SK-N-SH treated with all-trans-retinoic acid at 6 μM for 48 hours (cell line): ENCODE data around the gene FEV.

Source experiments
- ARNTL ChIP-seq: fragments of 450-650 bp; formaldehyde crosslinking; IDR thresholded peaks from 2 replicates; pipeline ENCODE4 v1.5.0; 2020; ENCODE audit warnings: low read depth, mild to moderate bottlenecking, moderate library complexity, borderline replicate concordance
- CSDC2 ChIP-seq: fragments of 250-450 bp; sonication (Bioruptor Pico); IDR thresholded peaks from 2 replicates; pipeline ENCODE4 v1.5.0; 2020; ENCODE audit warnings: mild to moderate bottlenecking, moderate library complexity
- GLIS3 ChIP-seq: fragments of 250-450 bp; sonication (Bioruptor Pico); IDR thresholded peaks from 2 replicates; pipeline ENCODE4 v1.5.0; 2020; ENCODE audit warnings: mild to moderate bottlenecking, moderate library complexity
- OSR1 ChIP-seq: fragments of 250-450 bp; sonication (Bioruptor Pico); IDR thresholded peaks from 2 replicates; pipeline ENCODE4 v1.8.0; 2022; ENCODE audit warnings: moderate library complexity, mild to moderate bottlenecking, inconsistent platforms
- RARB ChIP-seq: fragments of 250-450 bp; sonication (Bioruptor Pico); IDR thresholded peaks from 2 replicates; pipeline ENCODE4 v1.8.0; 2021; ENCODE audit warnings: mild to moderate bottlenecking, moderate library complexity
- SNAI2 ChIP-seq: fragments of 250-450 bp; sonication (Bioruptor Pico); IDR thresholded peaks from 2 replicates; pipeline ENCODE4 v1.5.0; 2020; ENCODE audit warnings: mild to moderate bottlenecking, moderate library complexity
- TCF4 ChIP-seq: fragments of 250-450 bp; sonication (Bioruptor Pico); IDR thresholded peaks from 2 replicates; pipeline ENCODE4 v1.8.0; 2021; ENCODE audit warnings: mild to moderate bottlenecking, moderate library complexity, borderline replicate concordance
- ZFP3 ChIP-seq: fragments of 250-450 bp; sonication (Bioruptor Pico); IDR thresholded peaks from 2 replicates; pipeline ENCODE4 v1.5.0; 2020; ENCODE audit warnings: mild to moderate bottlenecking, moderate library complexity
- ZFP30 ChIP-seq: fragments of 450-650 bp; formaldehyde crosslinking; IDR thresholded peaks from 2 replicates; pipeline ENCODE4 v1.5.0; 2022; ENCODE audit warnings: mild to moderate bottlenecking, moderate library complexity
- ZNF565 ChIP-seq: fragments of 450-650 bp; formaldehyde crosslinking; conservative IDR thresholded peaks from 2 replicates; pipeline ENCODE4 v1.5.0; 2020; ENCODE audit warnings: low read depth, mild to moderate bottlenecking, moderate library complexity
- ZNF8 ChIP-seq: fragments of 450-650 bp; formaldehyde crosslinking; IDR thresholded peaks from 2 replicates; pipeline ENCODE4 v1.5.0; 2020; ENCODE audit warnings: mild to moderate bottlenecking, moderate library complexity
- TF ChIP-seq, protein P1 (sequence below): fragments of 250-450 bp; sonication (Bioruptor Pico); IDR thresholded peaks from 2 replicates; pipeline ENCODE4 v1.8.0; 2020; ENCODE audit warnings: mild to moderate bottlenecking, moderate library complexity, borderline replicate concordance
- TF ChIP-seq, protein P2 (sequence below): fragments of 250-450 bp; sonication (Bioruptor Pico); IDR thresholded peaks from 2 replicates; pipeline ENCODE4 v1.5.1; 2020; ENCODE audit warnings: low read depth, mild to moderate bottlenecking, moderate library complexity

DNA sequence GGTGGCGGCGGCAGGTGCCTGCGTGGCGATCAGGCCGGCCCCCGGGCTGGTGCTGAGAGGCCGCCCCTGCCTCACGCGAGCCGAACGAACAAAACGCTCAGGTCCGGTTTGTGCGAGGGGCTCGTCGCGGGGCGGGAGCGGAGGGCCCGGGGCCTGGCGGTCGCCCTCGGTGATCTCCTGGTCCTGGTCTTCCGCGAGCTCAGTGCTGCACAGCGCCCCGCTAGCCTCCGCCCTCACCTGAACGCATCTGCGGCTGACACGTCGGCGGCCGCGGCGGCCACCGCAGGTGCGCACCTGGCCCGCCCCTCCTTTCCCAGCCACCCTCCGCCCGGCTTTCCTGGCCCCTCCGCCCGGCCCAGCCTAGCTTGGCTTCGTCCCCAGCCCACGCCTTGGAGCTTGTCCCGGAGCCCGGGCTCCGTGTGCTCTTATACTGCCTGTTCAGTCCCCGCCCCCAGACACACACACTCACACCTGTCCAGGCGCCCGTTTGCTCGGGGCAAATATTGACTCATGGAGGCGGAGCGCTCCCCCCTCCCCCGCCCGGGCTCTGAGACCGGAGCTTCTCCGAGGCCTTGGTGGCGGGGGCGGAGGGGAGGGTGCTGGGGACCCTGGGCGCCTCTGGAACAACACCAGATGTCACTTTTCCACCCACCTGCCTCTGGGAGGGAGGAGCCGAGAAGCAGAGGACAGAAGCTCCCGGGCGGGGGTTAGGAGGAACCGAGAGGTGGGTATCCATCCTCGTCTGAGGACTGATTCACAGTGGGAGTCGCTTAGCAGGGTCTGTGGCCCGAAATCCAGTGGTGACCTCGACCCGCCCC is 16.8 kb upstream of the FEV start:
- TF ChIP-seq ZFP3 (CRISPR knock-in tag) = no peak
- no peak for TF ChIP-seq SNAI2
- TF ChIP-seq OSR1 (CRISPR knock-in tag) = no peak
- no peak for TF ChIP-seq RARB (CRISPR knock-in tag)
- no peak for TF ChIP-seq ZNF565 (CRISPR knock-in tag)
- TF ChIP-seq GLIS3 (CRISPR knock-in tag) = no peak
- no peak for TF ChIP-seq ARNTL (CRISPR knock-in tag)
- TF ChIP-seq TCF4 (CRISPR knock-in tag) = no peak
- TF ChIP-seq, protein P1, sequence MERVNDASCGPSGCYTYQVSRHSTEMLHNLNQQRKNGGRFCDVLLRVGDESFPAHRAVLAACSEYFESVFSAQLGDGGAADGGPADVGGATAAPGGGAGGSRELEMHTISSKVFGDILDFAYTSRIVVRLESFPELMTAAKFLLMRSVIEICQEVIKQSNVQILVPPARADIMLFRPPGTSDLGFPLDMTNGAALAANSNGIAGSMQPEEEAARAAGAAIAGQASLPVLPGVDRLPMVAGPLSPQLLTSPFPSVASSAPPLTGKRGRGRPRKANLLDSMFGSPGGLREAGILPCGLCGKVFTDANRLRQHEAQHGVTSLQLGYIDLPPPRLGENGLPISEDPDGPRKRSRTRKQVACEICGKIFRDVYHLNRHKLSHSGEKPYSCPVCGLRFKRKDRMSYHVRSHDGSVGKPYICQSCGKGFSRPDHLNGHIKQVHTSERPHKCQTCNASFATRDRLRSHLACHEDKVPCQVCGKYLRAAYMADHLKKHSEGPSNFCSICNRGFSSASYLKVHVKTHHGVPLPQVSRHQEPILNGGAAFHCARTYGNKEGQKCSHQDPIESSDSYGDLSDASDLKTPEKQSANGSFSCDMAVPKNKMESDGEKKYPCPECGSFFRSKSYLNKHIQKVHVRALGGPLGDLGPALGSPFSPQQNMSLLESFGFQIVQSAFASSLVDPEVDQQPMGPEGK = no peak
- no peak for TF ChIP-seq CSDC2
- TF ChIP-seq ZFP30 (CRISPR knock-in tag) = no peak
- TF ChIP-seq, protein P2, sequence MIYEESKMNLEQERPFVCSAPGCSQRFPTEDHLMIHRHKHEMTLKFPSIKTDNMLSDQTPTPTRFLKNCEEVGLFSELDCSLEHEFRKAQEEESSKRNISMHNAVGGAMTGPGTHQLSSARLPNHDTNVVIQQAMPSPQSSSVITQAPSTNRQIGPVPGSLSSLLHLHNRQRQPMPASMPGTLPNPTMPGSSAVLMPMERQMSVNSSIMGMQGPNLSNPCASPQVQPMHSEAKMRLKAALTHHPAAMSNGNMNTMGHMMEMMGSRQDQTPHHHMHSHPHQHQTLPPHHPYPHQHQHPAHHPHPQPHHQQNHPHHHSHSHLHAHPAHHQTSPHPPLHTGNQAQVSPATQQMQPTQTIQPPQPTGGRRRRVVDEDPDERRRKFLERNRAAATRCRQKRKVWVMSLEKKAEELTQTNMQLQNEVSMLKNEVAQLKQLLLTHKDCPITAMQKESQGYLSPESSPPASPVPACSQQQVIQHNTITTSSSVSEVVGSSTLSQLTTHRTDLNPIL (CRISPR knock-in tag) = no peak
- TF ChIP-seq ZNF8 (CRISPR knock-in tag) = no peak
